ACHN (cell line): Measurements from ENCODE around the gene ORAI3.
"Not testable (repeated sequence)": the region's sequence is repeated elsewhere in the genome, so short reads cannot be mapped to it uniquely, and the experiment has no call there.

ENCODE experiments used
- DNase-seq: peaks from one replicate; pipeline ENCODE4 v3.0.0-alpha.2; 2015
- in situ Hi-C: cut with HindIII; loops from 2 replicates; pipeline ENCODE4 v1.10.0; 2017; ENCODE audit warnings: low sequenced_read_pairs, low pct_ligation_motif_present, low pct_unique_long_range_greater_than_20kb

Gene ORAI3

DNA sequence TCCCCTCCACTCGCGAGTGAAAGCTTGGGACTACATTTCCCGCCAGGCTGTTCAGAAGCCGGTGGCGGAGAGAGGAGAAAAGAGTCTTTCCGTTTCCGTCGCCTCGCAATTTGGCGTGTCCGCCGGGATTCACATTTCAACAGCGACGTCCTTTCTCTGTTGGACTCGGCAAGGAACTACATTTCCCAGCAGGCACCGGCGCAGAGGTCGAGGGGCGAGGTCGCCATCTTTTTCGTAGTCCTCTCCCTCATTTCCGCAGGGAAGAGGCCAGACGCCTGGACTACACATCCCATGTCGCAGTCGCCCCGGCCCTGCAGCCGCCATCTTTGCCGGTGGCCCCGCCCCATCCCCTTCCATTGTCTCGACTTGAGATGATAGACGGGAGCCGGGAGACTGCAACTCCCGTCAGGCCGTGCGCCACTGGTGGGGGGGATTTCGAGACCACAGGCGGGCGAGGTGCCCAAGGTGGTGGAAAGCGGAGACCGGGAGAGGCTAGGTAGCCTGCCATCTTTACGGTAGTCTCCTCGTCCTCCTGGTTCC is 26.4 kb upstream of the ORAI3 start:
- in situ Hi-C loops = no loop called here
- peak; percentile 100 for DNase-seq

DNA sequence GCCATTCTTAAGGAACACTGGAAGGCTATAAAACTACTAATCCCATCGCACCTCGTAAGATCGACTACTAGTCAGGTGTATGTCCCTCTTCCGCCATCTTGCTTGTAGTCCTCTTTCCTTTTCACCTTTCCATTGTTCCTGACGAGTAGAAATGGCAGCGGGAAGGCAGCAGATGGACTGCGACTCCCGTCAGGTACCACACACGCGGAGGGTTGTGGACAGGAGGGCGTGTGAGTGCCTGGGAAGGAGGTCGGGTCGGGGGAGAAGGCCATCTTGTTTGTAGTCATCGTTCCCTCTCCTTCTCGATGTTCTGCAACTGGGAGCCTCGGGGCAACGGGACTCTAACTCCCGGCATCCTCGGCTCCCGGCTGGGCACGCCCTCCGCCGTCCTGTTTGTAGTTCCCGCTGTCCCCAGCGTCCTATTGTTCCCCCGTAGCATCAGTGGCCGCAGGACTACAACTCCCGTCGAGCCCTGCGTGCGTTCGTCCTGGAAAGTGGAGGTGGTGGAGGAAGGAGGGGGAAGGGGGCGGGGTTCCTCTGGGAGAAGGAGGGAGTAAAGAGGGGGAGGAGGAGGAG is 25.8 kb upstream of the ORAI3 start:
- DNase-seq = peak; percentile 100
- in situ Hi-C loops = no loop called here

DNA sequence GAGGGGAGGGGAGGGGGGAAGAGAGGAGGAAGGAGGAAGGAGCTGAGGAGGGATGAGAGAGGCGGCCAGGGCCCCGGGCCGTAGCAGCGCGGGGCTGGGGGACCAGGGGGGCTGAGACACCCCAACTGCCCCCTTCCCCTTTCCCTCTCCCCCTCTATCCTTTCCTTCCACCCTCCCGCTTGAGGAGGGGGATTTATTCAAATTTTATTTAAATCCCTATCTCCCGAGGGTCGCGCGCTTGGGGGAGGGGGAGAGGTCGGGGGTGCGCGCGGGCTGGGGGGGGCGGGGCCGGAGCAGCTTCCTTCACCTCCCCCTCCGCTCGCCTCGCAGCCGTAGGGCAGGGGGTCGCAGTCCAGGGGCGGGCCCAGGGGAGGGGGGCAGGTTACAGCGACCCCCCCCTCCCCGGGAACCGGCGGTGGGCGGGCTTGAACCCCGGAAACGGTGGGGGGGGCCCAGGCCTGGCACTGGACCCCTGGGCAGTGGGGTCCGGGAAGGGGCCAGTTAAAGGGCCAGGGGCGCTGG is 25.3 kb upstream of the ORAI3 start, which contains the start of gene FBXL19:
Gene FBXL19 (plus strand): TSS at position 19 of the 522 bp plus-strand sequence. CDS start 2,183 bp downstream, outside the sequence.
- in situ Hi-C loops = no loop called here

DNA sequence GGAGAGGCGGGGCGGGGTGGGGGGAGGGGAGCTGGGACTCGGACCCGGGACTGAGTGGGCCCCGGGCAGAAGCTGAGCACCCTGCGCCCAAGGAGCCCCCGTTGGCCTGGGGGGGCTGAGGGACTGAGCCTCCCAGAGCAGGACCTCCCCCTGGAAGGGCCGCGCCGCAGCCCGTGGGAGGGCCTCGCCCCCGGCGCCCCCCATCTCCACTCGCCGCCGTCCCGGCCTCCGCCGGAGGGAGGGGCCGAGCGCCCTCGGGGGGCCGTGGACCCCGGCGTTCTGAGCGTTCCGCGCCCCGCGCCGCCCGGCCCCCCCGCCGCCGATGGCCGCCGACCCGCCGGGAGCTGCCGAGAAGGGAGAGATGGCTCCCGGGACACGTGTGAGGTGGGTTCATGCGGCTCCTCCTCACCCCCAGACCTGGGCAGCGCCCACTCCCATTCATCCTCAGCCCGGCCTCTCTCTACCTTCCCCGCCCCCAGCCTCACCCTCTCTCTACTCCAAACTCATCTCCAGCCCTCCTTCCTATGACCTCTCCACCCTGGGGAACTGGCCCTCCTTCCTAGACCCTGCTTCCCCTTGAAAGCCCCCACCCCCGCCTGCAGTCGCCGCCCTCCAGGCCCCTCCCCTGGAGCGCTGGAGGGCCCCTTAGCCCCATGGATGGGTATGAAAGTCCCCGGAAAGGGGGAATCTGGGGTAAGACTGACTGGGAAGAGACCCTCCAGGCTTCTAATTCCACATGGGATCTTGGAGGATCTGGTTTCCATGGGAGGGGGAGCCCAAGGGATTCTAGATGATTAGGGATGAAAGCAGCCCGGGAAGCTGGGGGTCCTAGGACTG is 24.6 kb upstream of the ORAI3 start:
- no peak for DNase-seq
- in situ Hi-C loops = no loop called here

More for the DNA sequence above, 25.3 kb upstream of the ORAI3 start, which contains the start of gene FBXL19:
- DNase-seq = no peak

DNA sequence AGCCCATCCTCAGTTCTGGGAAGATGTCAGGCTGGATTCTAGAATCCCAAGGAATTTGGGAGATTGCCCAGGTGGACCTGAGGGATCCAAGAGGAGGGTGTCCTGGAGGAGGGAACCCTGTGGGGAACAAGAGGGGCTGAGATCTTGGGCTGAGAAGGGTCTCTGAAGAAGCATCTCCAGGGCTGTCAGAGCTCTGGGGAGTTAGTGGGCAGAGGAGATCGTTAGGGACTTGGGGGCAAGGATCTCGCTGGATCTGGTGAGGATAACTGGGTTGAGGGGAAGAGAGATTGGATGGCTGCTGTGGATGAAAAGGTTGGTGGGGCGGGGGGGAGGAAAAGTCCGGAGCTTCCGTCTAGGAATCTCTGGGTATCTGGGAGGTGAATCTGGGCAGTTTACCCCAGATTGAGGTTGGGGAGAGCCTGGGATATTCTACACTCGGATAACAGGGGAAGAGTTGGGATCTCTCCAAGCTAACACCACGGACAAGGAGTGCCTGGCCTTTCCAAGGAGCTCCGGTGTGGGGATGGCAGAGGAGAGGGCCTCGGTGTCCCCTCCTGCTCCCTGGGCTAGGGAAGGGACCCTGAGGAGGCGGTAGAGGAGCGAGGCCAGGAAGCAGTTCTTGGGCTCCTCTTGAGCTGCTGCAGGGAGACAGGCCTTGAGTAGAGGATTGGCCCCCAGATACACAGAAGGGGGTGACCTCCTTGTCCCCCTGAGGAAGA is 23.8 kb upstream of the ORAI3 start:
- in situ Hi-C loops = no loop called here

DNA sequence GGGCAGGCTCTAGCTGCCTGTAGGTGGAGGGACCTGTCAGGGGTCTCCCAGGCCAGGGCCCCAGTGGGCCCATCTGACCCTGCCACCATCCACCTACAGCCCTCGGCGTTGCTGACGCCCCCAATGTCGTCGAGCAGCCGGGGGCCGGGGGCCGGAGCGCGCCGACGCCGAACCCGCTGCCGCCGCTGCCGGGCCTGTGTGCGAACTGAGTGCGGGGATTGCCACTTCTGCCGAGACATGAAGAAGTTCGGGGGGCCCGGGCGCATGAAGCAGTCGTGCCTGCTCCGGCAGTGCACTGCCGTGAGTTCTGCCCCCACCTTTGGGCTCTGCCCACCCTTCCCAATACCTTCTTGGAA is 23.3 kb upstream of the ORAI3 start:
- in situ Hi-C loops = no loop called here
- no peak for DNase-seq

More for the DNA sequence above, 23.8 kb upstream of the ORAI3 start:
- no peak for DNase-seq

DNA sequence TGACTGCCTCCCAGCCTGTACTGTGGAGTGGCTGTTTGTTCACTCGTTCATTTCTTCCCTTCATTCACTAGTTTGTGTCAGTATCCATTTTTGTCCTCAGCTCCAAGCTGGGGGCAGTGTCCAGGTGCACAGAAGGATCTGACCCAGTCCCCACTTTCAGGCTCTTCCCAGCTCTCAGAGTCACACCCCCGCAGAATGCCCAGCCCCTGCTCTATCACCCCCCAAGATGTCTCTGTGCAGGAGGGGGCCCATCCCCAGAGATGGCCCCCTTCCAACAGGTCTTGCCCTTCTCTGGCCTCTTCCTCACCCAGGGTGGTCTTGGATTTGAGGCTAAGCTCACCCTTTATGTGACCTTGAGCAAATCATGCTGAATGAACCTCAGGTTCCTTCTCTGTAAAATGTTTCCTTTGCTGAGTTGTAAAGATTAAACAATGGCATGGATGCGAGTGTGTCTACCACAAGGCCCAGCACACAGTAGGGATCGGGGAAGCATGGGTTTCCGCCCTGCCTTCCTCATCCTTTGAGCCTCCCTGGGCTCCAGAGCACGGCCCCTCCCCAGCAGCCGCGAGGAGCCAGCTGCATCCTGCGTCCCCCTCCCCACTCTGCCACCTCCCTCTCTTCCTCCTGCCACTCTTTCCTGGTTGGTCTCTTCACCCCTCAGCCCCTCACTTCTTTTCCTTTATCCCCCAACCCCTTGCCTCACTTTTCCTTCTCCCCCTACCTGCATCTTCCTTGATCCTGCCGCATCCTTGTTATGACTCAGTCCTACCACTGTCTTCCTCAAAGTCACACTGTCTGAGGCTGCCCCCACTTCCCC is 22.7 kb upstream of the ORAI3 start:
- in situ Hi-C loops = no loop called here
- no peak for DNase-seq

DNA sequence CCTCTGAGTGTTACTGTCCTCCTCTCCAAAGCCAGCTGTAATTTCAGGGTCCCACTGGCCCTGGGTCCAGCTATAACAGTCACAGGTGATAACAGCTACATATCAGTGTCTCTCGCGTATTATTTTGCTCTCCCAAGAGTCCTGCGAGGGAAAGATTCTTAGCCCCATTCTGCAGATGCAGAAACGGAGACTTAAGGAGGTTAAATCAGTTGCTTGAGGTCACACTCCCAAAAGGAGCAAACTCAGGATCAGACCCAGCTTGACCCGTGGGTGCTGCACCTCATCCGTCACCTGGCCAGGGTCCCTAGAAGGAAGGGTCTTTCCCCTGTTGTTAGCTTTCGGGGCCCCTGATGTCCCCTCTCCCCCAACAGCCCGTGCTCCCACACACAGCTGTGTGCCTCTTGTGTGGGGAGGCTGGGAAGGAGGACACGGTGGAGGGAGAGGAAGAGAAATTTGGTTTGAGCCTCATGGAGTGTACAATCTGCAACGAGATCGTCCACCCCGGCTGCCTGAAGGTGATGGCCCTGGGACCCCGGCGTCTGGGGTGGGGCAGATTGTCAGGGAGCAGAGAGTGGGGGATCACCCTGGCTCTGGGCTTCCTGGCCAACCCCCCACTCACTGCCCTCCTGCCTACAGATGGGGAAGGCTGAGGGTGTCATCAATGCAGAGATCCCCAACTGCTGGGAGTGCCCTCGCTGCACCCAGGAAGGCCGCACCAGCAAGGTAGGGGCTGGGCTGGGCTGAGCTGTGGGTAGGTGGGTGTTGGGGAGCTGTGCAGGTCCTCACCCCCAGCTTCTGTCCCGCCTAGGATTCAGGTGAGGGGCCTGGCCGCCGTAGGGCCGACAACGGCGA is 21.7 kb upstream of the ORAI3 start:
- DNase-seq = no peak
- in situ Hi-C loops = no loop called here

DNA sequence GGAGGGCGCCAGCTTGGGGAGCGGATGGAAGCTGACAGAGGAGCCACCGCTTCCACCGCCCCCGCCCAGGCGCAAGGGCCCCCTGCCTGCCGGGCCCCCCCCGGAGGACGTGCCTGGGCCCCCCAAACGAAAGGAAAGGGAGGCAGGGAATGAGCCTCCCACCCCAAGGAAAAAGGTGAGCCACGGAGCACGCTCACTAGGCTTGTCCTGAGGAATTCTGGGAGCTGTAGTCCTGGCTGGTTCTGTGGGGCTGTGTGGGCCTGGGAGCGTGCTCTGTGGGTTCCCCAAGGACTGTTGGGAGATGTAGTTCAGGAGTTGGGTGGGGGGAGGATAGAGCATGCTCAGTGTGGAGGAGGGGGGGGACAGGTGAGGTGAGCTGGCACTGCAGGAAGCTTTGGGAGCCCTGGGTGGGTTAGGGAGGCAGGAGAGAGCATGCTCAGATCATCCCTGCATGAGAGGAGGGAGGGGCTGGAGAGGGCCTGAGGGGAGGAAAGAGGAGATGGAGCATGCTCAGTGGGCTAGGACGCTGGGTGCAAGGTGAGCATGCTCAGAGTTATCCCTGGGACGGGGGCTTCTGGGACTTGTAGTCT is 21.0 kb upstream of the ORAI3 start:
- peak; percentile 71 for DNase-seq
- in situ Hi-C loops = no loop called here

DNA sequence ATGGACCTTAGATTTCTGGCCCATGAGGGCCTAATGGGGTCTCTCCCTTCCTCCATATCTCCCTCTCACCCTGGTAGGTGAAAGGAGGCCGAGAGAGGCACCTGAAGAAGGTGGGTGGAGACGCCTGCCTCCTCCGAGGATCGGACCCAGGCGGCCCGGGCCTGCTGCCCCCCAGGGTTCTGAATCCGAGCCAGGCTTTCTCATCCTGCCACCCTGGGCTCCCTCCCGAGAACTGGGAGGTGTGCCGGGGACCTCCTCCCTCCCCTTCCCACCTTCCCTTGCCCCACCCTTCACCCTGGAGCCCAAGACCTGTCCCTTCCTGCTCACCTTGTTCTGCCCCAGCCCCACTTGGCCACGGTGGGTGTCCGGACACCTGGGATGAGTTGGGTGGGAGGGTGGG is 20.5 kb upstream of the ORAI3 start:
- in situ Hi-C loops = no loop called here

DNA sequence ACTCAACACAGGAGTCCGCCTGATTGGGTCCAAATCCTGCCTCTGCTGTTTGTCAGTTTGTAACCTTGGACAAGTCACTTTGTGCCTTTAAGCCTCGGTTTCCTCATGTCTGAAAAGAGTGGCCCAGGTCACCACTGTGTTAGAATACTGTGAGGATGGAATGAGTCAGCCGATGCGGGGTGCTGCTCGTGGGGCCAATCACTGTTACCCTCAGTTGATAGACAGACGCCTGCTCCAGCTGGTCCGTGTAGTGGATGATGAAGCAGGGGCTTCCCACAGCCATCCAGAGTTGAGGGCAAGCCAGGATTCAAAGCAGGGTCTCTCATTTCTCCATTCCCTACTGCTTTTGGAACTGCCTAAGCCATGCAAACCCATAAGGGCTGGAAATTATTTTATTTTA is 19.7 kb upstream of the ORAI3 start:
- in situ Hi-C loops = no loop called here
- DNase-seq = no peak

More for the DNA sequence above, 20.5 kb upstream of the ORAI3 start:
- no peak for DNase-seq

DNA sequence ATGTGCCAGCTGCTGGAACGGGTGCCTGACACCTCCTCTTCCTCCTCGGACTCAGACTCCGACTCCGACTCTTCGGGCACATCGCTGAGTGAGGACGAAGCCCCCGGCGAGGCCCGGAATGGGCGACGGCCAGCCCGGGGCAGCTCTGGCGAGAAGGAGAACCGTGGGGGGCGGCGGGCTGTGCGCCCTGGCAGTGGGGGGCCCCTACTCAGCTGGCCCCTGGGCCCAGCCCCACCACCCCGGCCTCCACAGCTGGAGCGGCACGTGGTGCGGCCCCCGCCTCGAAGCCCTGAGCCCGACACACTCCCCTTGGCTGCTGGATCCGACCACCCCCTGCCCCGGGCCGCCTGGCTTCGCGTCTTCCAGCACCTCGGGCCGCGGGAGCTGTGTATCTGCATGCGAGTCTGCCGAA is 18.7 kb upstream of the ORAI3 start:
- DNase-seq = no peak
- in situ Hi-C loops = no loop called here

DNA sequence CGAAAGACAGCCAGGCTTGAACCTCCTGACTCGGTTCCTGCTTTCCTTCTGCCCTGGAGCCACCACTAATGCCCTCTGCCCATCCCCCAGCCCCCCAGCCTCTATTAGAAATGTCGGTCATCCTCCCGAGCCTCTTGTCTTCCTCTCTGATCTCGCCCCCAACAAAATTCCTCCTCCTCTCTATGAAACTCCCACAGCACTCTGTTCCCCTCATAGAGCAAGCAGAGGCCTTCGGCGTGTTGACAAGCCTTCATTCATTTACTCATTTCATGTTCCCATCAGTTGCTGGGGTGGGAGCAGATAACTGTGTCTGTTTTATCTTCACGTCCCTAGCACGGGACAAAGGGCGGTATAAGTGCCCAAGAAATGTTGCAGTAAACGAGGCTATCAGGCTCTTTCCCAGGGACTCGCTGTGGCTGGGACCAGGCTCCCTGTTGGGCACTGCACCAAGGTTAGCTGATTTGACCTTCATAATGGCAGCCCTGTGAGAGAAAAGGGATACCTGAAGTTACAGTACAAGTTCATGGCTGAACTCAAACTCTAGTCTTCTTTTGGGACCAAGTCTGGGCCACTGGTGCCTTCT is 17.7 kb upstream of the ORAI3 start:
- in situ Hi-C loops = no loop called here
- no peak for DNase-seq

DNA sequence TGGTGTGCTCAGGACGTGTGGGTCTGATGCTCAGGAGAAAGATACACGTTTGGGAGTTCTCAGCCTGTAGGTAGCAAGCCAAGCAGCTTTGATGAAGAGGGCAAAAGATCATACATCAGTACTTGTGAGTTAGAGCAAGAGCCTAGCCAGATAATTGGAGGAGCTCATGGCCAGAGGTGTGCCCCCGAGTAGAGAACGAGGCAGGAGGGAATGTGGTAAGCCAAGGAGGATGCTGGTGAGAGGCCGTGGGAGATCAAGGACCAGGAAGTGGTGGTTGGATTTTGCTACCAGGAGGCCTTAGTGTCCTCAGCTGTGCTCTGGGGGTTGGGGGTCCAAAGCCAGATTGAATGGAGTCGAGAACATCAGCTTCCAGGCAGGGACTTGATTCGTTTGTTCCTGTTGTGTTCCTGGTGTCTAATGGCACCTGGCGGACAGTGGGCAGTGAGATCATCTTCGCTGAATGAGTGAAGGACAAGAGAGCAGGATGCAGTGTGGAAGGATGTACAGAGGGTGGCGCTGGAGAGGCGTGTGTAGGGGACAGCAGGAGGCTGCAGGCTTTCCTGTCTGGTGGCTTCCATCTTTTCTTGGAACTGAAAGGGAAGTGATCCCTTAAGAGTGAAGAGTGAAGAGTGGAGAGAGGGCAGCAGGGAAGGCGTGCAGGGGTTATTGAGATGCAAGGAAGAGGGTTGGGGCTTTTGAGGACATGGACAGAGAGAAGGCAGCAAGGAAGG is 13.9 kb upstream of the ORAI3 start:
- in situ Hi-C loops = no loop called here
- peak; percentile 62 for DNase-seq

DNA sequence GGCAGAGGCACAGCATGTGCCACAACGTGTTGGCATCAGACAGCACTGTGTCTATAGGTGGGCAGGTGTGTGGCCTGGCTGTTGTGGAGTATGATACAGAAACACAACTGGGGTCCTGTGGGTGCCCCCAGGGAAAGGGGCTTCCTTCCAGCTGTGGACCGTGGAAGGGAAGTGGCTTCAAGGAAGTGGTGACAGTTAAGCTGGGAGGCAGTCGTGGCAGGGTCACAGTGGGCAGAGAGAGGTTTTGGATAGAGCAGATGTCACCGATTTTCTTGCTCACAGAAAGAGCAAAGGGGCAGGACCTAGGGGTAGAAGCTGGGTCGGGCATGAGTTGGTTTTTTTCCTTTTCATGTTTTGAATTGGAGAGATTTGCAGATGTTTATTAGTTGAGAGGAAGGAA is 11.2 kb upstream of the ORAI3 start:
- in situ Hi-C loops = no loop called here
- no peak for DNase-seq

DNA sequence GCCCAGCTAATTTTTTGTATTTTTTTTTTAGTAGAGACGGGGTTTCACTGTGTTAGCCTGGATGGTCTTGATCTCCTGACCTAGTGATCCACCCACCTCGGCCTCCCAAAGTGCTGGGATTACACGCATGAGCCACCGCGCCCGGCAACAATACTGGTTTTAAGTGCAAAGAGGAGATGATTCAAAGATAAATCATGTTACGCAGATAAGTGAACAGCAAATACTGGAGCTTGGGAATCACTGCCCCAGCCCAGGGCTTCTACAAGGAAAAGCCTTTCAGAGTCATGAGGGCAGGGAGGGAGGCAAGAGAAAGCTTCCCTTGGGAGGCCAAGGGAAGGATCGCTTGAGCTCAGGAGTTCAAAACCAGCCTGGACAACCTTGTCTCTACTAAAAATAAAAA is 9.3 kb upstream of the ORAI3 start:
- in situ Hi-C loops, DNase-seq: not testable (repeated sequence)
